Measurements from ENCODE around the gene BBIP1. TPM values are rescaled to one million over a fixed set of nuclear protein-coding genes. Genes with fewer than 3 reads are reported as not detected.

BBIP1 gene
- total RNA-seq, 2 donors from 2014 or later: 18.2 to 23.1 TPM

DNA sequence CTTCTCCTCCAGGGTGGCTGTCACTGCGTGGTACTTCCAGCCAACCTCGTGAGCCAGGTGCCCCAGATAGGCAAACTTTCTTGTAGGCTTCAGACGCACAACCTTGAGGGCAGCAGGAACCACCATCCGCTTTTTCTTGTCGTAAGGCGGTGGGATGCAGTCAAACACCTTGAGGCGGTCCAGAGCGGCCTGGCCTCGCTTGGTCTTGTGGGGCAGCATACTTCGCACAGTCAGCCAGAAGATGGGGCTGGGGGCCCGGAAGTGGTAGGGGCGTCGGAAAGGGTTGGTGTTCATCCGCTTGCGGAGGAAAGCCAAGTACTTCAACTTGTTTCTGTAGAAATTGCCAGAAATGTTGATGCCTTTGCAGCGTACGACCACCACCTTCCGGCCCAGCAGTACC, 17.8 kb upstream of the BBIP1 start:
- H3K4me1 ChIP-seq: peaks cover 0 to 8% of the 10 kb centered on the region in 2 donors
- H3K4me3 ChIP-seq: no peak overlapping the region
- H3K9me3 ChIP-seq: no peaks in the 10 kb centered on the region
- H3K27me3 ChIP-seq: no peaks in the 10 kb centered on the region
- H3K27ac ChIP-seq: no peak overlapping the region
- TF ChIP-seq, protein P1, sequence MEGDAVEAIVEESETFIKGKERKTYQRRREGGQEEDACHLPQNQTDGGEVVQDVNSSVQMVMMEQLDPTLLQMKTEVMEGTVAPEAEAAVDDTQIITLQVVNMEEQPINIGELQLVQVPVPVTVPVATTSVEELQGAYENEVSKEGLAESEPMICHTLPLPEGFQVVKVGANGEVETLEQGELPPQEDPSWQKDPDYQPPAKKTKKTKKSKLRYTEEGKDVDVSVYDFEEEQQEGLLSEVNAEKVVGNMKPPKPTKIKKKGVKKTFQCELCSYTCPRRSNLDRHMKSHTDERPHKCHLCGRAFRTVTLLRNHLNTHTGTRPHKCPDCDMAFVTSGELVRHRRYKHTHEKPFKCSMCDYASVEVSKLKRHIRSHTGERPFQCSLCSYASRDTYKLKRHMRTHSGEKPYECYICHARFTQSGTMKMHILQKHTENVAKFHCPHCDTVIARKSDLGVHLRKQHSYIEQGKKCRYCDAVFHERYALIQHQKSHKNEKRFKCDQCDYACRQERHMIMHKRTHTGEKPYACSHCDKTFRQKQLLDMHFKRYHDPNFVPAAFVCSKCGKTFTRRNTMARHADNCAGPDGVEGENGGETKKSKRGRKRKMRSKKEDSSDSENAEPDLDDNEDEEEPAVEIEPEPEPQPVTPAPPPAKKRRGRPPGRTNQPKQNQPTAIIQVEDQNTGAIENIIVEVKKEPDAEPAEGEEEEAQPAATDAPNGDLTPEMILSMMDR (IDR thresholded peaks at IDR 0.05): no peak
- H3K36me3 ChIP-seq: no peaks in the 10 kb centered on the region
- DNase-seq (ENCODE audit: low spot score): no peak

DNA sequence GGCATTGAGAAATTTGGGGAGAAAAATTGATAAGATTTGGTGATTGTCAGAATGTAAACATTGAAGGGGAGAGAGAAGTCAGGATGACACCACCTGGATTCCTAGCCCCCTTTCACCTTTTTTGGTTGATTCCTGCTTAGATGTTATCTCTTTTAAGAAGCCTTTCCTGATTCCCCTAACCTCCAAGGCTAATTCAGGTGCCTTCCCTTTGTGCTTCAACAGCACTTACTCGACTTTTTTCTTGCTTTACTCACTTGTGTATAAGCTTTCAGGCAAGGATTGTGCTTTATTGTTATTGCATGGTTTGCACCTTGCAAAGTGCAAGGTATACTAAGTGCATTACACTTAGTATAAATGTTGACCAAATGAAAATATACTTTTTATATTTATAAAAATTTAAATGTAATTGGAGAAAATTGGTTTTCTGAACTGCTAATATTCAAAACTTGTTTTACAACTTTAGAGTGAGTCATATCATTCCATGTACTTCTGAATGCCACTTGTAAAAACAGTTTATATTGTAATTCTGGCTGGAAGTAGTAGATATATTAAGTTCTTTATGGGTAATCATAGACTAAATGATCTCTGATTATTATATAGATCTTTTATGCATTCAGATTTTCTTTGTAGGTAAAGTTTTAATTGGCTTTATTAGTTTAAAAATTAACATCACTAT, 13.7 kb upstream of the BBIP1 start:
- no peaks in the 10 kb centered on the region for H3K9me3 ChIP-seq
- H3K27me3 ChIP-seq: no peaks in the 10 kb centered on the region
- H3K27ac ChIP-seq: peak overlapping the region in 1 of 2 donors; percentile 61
- H3K4me1 ChIP-seq: peaks cover 0 to 12% of the 10 kb centered on the region in 2 donors
- TF ChIP-seq, protein P1 (IDR thresholded peaks at IDR 0.05): no peak
- no peak for DNase-seq (ENCODE audit: low spot score)
- no peaks in the 10 kb centered on the region for H3K36me3 ChIP-seq
- H3K4me3 ChIP-seq: no peak overlapping the region

DNA sequence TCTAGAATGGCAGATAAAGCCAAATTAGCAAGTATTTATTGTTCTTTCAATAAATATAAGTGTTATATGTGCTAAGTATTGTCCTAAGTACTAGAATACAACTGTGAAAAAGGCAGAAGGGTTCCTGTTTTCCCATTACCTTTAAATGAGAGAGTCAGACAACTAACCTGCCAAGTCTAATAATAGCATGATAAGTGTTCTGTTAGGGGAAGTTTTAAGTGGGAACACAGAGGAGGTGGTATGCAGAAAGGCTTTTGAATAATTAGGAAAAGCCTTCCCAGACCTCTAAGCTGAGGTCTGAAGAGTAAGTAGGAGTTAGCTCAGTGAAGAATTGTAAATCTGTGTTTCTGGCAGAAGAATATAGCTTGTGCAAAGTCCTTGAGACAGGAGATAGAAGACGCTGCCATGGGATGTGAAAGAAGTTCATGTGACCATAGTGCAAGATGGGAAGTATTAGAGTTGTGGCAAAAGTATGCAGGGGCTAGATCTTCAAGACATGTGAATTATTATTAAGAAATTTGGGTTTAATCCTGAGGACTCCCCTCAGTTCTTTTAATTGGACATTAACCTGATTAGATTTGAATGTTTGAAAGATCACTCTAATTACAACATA, 12.9 kb upstream of the BBIP1 start:
- no peaks in the 10 kb centered on the region for H3K9me3 ChIP-seq
- H3K4me3 ChIP-seq: no peak overlapping the region
- TF ChIP-seq, protein P1 (IDR thresholded peaks at IDR 0.05): no peak
- H3K27ac ChIP-seq: peak overlapping the region; percentile 15 to 61
- H3K27me3 ChIP-seq: no peaks in the 10 kb centered on the region
- DNase-seq (ENCODE audit: low spot score): no peak
- peaks cover 0 to 16% of the 10 kb centered on the region in 2 donors for H3K4me1 ChIP-seq
- no peaks in the 10 kb centered on the region for H3K36me3 ChIP-seq

DNA sequence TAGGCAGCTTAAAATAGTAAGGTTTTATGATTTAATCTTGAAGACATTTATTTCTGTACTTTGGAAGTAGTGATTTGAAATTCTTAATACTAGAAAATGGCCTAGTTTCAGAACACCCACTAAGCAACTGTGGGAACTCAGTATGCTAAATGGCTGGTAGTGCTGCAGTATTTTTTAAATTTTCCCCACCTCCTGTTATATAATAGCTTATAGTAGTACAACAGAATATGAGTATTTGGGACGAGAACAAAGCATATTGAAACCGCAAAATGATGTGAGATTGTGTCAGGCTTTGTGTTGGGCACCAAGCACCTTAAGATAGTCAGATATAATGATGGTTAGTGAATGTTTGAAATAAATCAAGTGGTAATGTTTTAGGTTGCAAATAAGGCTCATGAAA, 8.5 kb upstream of the BBIP1 start:
- no peak overlapping the region for H3K4me3 ChIP-seq
- no peaks in the 10 kb centered on the region for H3K27me3 ChIP-seq
- peaks cover 0 to 26% of the 10 kb centered on the region in 2 donors for H3K4me1 ChIP-seq
- TF ChIP-seq, protein P1 (IDR thresholded peaks at IDR 0.05): no peak
- no peak overlapping the region for H3K27ac ChIP-seq
- H3K36me3 ChIP-seq: no peaks in the 10 kb centered on the region
- H3K9me3 ChIP-seq: no peaks in the 10 kb centered on the region
- no peak for DNase-seq (ENCODE audit: low spot score)

DNA sequence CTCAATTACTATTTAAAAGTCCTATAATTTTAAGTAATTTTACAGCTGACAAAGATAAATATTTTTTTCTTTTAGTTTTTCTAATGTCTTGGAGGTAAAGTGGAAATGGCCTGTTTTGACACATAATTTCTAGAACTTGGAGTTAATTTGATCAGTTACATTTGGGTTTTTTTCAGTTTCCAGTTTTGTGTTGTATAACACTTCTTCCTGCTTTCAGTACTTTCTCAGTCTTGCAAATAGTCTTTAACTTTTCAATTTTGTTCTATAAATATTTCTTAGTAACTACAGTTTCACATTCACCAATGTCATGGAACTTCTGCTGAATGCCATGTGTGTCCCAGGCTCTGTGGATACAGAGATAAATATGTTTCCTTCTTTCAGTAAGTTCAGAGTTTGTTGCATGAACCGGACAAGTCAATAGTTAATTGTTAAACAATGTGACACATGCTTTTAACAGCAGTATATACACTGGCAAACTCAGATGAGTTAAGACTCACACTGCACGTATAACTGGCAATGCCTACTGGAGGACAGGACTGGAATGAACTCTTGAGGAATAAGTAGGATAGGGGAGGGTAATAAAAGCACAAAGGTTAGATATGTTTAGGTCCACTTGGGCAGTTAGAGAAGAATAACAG, 5.0 kb upstream of the BBIP1 start:
- H3K36me3 ChIP-seq: no peaks in the 10 kb centered on the region
- TF ChIP-seq, protein P1 (IDR thresholded peaks at IDR 0.05): no peak
- no peaks in the 10 kb centered on the region for H3K9me3 ChIP-seq
- H3K27ac ChIP-seq: no peak overlapping the region
- no peaks in the 10 kb centered on the region for H3K27me3 ChIP-seq
- no peak for DNase-seq (ENCODE audit: low spot score)
- peaks cover 0 to 31% of the 10 kb centered on the region in 2 donors for H3K4me1 ChIP-seq
- H3K4me3 ChIP-seq: no peak overlapping the region

Data from right atrium auricular region (tissue), 2 donors.